ENCODE results near the gene NUP160. TPM values are rescaled to one million over a fixed set of nuclear protein-coding genes. Genes with fewer than 3 reads are reported as not detected.

NUP160 gene
- total RNA-seq, 1 experiment from 2014 or later: 89.9 TPM

DNA sequence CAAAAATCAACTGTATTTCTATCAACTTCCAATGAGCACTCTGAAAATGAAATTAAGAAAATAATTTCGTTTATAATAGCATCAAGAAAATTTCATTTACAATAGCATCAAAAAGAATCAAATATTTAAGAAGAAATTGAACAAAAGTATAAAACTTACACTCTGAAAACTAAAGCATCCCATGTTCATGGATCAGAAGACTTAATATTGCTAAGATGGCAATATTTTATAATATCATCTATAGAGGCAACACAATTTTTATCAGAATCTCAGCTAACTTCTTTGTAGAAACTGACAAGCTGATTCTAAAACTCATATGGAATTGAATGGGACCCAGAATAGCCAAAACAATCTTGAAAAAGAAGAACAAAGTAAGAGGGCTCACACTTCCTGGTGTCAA is 19.9 kb downstream of the NUP160 start:
- TF ChIP-seq, protein P1, sequence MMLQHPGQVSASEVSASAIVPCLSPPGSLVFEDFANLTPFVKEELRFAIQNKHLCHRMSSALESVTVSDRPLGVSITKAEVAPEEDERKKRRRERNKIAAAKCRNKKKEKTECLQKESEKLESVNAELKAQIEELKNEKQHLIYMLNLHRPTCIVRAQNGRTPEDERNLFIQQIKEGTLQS (CRISPR knock-in tag; conservative IDR thresholded peaks at IDR 0.05): no peak
- TF ChIP-seq, protein P2, sequence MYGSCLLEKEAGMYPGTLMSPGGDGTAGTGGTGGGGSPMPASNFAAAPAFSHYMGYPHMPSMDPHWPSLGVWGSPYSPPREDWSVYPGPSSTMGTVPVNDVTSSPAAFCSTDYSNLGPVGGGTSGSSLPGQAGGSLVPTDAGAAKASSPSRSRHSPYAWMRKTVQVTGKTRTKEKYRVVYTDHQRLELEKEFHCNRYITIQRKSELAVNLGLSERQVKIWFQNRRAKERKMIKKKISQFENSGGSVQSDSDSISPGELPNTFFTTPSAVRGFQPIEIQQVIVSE (CRISPR knock-in tag; IDR thresholded peaks at IDR 0.05; ENCODE audit: borderline replicate concordance): no peak
- TF ChIP-seq PRRX2 (CRISPR knock-in tag; IDR thresholded peaks at IDR 0.05): no peak
- TF ChIP-seq, protein P3, sequence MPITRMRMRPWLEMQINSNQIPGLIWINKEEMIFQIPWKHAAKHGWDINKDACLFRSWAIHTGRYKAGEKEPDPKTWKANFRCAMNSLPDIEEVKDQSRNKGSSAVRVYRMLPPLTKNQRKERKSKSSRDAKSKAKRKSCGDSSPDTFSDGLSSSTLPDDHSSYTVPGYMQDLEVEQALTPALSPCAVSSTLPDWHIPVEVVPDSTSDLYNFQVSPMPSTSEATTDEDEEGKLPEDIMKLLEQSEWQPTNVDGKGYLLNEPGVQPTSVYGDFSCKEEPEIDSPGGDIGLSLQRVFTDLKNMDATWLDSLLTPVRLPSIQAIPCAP (CRISPR knock-in tag; IDR thresholded peaks at IDR 0.05): no peak
- TF ChIP-seq, protein P4, sequence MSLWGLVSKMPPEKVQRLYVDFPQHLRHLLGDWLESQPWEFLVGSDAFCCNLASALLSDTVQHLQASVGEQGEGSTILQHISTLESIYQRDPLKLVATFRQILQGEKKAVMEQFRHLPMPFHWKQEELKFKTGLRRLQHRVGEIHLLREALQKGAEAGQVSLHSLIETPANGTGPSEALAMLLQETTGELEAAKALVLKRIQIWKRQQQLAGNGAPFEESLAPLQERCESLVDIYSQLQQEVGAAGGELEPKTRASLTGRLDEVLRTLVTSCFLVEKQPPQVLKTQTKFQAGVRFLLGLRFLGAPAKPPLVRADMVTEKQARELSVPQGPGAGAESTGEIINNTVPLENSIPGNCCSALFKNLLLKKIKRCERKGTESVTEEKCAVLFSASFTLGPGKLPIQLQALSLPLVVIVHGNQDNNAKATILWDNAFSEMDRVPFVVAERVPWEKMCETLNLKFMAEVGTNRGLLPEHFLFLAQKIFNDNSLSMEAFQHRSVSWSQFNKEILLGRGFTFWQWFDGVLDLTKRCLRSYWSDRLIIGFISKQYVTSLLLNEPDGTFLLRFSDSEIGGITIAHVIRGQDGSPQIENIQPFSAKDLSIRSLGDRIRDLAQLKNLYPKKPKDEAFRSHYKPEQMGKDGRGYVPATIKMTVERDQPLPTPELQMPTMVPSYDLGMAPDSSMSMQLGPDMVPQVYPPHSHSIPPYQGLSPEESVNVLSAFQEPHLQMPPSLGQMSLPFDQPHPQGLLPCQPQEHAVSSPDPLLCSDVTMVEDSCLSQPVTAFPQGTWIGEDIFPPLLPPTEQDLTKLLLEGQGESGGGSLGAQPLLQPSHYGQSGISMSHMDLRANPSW (CRISPR knock-in tag; conservative IDR thresholded peaks at IDR 0.05; ENCODE audit: low read depth): no peak
- TF ChIP-seq, protein P5, sequence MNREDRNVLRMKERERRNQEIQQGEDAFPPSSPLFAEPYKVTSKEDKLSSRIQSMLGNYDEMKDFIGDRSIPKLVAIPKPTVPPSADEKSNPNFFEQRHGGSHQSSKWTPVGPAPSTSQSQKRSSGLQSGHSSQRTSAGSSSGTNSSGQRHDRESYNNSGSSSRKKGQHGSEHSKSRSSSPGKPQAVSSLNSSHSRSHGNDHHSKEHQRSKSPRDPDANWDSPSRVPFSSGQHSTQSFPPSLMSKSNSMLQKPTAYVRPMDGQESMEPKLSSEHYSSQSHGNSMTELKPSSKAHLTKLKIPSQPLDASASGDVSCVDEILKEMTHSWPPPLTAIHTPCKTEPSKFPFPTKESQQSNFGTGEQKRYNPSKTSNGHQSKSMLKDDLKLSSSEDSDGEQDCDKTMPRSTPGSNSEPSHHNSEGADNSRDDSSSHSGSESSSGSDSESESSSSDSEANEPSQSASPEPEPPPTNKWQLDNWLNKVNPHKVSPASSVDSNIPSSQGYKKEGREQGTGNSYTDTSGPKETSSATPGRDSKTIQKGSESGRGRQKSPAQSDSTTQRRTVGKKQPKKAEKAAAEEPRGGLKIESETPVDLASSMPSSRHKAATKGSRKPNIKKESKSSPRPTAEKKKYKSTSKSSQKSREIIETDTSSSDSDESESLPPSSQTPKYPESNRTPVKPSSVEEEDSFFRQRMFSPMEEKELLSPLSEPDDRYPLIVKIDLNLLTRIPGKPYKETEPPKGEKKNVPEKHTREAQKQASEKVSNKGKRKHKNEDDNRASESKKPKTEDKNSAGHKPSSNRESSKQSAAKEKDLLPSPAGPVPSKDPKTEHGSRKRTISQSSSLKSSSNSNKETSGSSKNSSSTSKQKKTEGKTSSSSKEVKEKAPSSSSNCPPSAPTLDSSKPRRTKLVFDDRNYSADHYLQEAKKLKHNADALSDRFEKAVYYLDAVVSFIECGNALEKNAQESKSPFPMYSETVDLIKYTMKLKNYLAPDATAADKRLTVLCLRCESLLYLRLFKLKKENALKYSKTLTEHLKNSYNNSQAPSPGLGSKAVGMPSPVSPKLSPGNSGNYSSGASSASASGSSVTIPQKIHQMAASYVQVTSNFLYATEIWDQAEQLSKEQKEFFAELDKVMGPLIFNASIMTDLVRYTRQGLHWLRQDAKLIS (CRISPR knock-in tag; IDR thresholded peaks at IDR 0.05; ENCODE audit: borderline replicate concordance): no peak
- no peak for TF ChIP-seq FOXP1 (CRISPR knock-in tag; IDR thresholded peaks at IDR 0.05; ENCODE audit: borderline replicate concordance)
- TF ChIP-seq TP53 (CRISPR knock-in tag; IDR thresholded peaks at IDR 0.05): no peak
- TF ChIP-seq, protein P6, sequence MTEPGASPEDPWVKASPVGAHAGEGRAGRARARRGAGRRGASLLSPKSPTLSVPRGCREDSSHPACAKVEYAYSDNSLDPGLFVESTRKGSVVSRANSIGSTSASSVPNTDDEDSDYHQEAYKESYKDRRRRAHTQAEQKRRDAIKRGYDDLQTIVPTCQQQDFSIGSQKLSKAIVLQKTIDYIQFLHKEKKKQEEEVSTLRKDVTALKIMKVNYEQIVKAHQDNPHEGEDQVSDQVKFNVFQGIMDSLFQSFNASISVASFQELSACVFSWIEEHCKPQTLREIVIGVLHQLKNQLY (CRISPR knock-in tag; IDR thresholded peaks at IDR 0.05): no peak
- no peak for TF ChIP-seq ZNF317 (CRISPR knock-in tag; IDR thresholded peaks at IDR 0.05; ENCODE audit: borderline replicate concordance, low read depth)
- TF ChIP-seq, protein P7, sequence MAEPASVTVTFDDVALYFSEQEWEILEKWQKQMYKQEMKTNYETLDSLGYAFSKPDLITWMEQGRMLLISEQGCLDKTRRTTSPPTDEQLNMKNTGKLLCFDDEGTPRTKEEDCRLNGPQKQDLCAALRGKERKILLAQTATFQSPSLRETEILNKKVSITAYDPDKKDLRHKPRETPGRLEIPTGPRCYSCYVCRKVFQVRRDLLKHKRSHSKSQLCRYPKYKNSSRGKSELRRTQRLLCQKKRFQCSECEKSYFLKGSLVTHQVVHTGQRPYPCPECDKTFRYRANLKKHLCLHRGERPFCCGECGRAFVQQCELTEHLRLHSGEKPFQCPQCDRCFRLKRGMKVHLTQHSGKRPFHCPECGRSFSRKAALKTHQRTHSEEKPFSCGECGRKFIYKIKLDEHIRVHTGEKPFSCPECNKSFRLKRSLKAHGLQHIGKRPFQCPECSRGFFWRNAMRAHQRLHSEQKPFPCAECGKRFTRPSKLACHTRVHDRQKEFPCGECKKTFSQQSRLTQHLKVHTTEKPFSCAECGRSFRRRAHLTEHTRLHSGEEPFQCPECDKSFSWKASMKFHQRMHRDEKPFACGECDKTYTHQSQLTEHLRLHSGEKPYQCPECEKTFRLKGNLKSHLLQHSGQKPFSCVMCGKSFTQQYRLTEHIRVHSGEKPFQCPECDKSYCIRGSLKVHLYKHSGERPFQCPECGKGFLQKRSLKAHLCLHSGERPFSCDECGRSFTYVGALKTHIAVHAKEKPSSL (CRISPR knock-in tag; conservative IDR thresholded peaks at IDR 0.05): no peak
- TF ChIP-seq ZNF396 (CRISPR knock-in tag; IDR thresholded peaks at IDR 0.05; ENCODE audit: borderline replicate concordance): no peak
- no peak for TF ChIP-seq NFATC4 (CRISPR knock-in tag; IDR thresholded peaks at IDR 0.05)
- TF ChIP-seq, protein P8, sequence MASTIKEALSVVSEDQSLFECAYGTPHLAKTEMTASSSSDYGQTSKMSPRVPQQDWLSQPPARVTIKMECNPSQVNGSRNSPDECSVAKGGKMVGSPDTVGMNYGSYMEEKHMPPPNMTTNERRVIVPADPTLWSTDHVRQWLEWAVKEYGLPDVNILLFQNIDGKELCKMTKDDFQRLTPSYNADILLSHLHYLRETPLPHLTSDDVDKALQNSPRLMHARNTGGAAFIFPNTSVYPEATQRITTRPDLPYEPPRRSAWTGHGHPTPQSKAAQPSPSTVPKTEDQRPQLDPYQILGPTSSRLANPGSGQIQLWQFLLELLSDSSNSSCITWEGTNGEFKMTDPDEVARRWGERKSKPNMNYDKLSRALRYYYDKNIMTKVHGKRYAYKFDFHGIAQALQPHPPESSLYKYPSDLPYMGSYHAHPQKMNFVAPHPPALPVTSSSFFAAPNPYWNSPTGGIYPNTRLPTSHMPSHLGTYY (CRISPR knock-in tag; IDR thresholded peaks at IDR 0.05): no peak
- TF ChIP-seq, protein P9, sequence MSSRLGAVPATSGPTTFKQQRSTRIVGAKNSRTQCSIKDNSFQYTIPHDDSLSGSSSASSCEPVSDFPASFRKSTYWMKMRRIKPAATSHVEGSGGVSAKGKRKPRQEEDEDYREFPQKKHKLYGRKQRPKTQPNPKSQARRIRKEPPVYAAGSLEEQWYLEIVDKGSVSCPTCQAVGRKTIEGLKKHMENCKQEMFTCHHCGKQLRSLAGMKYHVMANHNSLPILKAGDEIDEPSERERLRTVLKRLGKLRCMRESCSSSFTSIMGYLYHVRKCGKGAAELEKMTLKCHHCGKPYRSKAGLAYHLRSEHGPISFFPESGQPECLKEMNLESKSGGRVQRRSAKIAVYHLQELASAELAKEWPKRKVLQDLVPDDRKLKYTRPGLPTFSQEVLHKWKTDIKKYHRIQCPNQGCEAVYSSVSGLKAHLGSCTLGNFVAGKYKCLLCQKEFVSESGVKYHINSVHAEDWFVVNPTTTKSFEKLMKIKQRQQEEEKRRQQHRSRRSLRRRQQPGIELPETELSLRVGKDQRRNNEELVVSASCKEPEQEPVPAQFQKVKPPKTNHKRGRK (CRISPR knock-in tag; IDR thresholded peaks at IDR 0.05; ENCODE audit: borderline replicate concordance): no peak
- TF ChIP-seq, protein P10, sequence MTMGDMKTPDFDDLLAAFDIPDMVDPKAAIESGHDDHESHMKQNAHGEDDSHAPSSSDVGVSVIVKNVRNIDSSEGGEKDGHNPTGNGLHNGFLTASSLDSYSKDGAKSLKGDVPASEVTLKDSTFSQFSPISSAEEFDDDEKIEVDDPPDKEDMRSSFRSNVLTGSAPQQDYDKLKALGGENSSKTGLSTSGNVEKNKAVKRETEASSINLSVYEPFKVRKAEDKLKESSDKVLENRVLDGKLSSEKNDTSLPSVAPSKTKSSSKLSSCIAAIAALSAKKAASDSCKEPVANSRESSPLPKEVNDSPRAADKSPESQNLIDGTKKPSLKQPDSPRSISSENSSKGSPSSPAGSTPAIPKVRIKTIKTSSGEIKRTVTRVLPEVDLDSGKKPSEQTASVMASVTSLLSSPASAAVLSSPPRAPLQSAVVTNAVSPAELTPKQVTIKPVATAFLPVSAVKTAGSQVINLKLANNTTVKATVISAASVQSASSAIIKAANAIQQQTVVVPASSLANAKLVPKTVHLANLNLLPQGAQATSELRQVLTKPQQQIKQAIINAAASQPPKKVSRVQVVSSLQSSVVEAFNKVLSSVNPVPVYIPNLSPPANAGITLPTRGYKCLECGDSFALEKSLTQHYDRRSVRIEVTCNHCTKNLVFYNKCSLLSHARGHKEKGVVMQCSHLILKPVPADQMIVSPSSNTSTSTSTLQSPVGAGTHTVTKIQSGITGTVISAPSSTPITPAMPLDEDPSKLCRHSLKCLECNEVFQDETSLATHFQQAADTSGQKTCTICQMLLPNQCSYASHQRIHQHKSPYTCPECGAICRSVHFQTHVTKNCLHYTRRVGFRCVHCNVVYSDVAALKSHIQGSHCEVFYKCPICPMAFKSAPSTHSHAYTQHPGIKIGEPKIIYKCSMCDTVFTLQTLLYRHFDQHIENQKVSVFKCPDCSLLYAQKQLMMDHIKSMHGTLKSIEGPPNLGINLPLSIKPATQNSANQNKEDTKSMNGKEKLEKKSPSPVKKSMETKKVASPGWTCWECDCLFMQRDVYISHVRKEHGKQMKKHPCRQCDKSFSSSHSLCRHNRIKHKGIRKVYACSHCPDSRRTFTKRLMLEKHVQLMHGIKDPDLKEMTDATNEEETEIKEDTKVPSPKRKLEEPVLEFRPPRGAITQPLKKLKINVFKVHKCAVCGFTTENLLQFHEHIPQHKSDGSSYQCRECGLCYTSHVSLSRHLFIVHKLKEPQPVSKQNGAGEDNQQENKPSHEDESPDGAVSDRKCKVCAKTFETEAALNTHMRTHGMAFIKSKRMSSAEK (CRISPR knock-in tag; IDR thresholded peaks at IDR 0.05; ENCODE audit: borderline replicate concordance): no peak
- Mint-ChIP-seq H3K9me3 (peaks cover 1% of the 10 kb centered on the region), H3K27me3 (ENCODE audit: low read depth) (no peaks in the 10 kb centered on the region), H3K27ac (no peak overlapping the region), H3K36me3 (peaks cover 56% of the 10 kb centered on the region), H3K4me1 (no peaks in the 10 kb centered on the region), H3K4me3 (no peak overlapping the region)
- ChIA-PET CTCF (no interaction called here), POLR2A (no interaction called here)
- DNase-seq (ENCODE audit: low spot score): no peak
- no peak for ATAC-seq
